NCI-H146 treated with DMSO at 0.1 percent for 48 hours (cell line): ENCODE results near the gene FAM221B.

Source experiments
- DNase-seq: peaks from one replicate; lab custom pipeline; 2025; ENCODE audit not compliant: unreplicated experiment; lab: John Stamatoyannopoulos, UW

The FAM221B gene

DNA sequence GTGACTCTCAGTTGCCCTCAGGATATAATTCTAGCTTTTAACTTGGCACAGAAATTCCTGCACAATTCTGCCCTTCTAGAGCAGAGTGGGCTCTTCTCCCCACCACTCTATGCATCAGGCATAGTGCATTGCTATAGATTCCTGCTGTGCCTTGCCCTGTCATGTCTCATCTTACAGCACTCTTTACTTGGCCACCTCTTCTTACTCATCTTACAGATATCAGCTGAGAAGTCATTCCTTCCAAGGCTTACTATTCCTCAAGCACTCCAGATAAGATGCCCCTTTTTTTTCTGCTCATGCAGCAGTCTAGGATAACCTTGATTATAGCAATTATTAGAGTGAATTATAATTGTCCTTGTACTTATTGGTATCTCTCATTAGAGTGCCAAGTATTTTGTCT, 5.6 kb downstream of the FAM221B start:
- no peak for DNase-seq

DNA sequence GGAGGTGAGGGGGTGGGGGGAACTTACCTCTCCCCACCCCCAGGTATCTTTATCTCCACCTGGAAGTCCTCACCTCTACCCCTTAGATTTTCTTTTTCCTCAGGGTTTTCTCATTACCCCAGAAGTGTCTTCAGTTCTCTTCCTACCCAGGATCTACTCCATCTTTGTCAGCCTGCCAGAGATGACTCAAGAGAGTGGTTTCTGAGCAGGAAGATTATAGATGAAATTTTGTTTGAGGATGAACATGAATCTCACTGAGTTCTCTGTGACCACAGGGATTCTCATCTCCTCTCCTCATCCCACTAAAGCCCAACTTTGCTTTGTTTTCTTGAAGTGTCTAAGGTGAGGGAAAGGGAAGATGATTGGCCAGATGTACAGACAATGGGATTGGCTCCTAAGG, 8.5 kb downstream of the FAM221B start:
- no peak for DNase-seq

DNA sequence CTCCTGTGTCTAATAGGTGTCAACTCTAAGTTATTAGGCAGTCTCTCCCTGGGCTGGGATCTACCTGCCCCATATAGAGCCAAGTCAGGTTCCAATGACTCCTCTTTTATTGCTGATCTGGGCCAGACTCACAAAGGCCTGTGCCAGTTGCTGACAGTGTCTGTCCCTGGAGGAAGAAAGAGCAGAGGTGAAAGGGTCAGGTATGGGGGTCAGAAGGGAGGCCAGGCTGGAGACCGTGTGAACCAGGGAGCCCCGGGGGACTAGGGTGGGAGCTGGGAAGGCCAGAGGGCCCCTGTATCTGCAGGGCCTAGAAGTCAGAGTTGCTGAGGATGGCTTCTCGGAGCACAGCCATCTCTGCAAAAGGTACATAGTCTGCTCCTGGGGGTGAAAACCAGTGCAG, 10.2 kb downstream of the FAM221B start:
- no peak for DNase-seq

DNA sequence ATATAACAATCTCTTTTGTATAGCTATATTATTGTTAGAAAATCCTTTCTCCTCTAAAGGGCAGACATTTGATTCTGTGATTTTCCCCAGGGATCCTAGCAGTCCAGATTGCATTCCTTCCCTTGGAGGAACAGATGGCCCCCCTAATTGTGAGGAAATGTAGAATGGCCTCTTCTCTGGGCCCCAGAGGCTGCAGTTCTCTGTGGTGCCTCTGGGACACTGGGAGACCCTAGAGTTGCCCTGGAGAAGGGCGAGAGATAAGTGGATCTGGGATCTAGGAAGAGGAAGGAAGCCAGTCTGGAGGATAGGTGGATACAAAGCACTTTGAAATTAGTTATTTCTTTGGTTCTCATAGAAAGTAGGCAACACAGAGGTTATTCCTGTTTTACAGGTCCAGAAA, 11.8 kb downstream of the FAM221B start:
- DNase-seq = no peak

- DNase-seq = peak; percentile 100
These were observed 13.5 kb downstream of the FAM221B start, which contains the start of gene HINT2 for GRCh38 chr9:35814841-35815543. Gene HINT2, minus strand, starts transcription at chr9:35815042. Its CDS starts 63 bp downstream, at chr9:35814979.

- DNase-seq = peak; percentile 52
These were observed 14.3 kb downstream of the FAM221B start for GRCh38 chr9:35814106-35814840.

DNA sequence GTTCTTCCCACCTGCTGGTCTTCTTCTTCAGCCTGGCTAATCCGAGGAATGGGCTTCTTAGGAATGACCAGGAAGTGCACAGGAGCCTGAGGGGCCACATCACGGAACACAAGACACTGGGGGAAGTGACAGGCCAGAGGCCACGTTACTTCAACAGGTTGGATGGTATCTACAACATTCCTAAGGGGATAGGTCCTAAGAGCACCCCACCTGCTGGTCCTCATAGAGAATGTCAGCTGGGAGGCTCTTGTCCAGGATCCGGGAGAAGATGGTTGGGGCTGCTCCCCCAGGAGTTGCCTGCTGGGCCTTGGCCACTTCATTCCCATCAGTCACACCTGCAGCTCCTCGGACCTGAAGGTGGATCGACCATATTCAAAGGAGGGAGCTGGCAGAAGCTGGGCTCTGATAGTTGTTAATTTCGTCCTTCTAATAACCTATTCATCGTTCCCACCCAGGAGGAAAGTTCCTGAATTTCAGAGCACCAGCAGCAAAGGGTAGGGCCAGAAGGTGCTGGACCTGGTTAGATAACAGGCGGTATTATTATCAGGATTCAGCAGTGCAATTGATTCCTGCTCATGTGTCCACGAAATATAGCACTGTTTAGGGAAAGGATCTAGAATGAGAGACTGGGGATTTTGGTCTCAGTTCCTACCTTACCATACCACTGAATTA, 15.0 kb downstream of the FAM221B start:
- DNase-seq = no peak

- DNase-seq = peak; percentile 95
These were observed 16.4 kb downstream of the FAM221B start, which contains the start of gene SPAG8 for GRCh38 chr9:35812025-35812602. Gene SPAG8, minus strand, starts transcription at chr9:35812262. Its CDS starts 115 bp downstream, at chr9:35812147.

DNA sequence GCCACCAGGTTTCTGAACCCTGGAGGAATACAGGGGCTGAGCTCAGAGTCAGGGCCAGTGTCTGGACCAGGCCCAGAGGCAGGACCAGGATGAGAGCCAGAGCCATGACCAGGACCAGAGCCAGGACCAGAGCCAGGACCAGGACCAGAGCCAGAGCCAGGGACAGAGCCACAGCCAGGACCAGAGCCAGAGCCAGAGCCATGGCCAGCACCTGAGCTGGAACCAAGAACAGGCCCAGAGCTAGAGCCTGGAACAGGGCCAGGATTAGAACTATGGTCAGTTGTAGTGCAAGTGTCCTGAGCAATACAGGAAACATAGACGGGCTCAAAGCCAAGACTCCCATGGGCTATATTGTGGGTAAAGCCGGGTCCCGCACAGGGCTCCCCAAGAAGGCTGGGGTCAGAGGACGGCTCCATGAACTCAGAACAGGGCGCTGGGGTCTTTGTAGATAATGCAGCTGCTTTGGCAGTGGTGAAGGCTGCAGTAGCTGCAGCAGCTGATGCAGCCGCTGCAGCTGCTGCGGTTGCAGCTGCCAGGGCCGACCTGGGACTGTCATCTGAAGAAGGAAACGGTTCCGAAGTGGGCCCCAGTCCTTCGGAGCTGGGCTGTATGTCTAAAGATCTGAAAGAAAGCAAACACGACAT, 17.0 kb downstream of the FAM221B start:
- no peak for DNase-seq

DNA sequence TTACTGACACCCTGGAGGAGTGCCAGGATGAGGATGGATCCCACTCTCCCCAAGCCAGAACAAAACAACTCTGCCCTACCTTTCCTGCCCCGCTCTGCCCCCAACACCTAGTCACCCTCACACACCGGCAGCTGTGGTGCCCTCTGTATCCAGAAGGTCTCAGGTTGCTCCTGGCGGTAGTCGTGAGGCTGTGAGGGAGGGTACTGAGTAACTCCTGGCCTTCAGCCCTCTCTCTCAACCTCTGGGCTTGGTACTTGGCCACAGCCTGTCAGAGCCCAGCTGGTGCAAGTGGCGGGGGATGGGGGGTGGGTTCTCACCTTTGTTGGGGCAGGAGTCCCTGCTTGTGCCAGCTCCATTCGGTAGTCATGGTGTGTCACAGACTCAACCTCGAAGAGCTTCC, 18.4 kb downstream of the FAM221B start:
- no peak for DNase-seq

DNA sequence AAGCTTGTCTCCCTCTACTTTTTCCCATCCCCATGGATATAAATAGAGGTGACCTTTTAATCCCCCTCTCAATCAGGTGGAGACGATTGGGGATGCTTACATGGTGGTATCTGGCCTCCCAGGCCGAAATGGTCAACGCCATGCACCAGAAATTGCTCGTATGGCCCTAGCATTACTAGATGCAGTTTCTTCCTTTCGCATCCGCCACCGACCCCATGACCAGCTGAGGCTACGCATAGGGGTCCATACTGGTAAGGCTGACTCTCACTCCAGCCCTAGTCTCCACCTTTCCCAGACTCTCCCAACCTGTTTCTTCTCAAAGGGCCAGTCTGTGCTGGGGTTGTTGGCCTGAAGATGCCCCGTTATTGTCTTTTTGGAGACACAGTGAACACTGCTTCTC, 20.1 kb downstream of the FAM221B start:
- DNase-seq = no peak

DNA sequence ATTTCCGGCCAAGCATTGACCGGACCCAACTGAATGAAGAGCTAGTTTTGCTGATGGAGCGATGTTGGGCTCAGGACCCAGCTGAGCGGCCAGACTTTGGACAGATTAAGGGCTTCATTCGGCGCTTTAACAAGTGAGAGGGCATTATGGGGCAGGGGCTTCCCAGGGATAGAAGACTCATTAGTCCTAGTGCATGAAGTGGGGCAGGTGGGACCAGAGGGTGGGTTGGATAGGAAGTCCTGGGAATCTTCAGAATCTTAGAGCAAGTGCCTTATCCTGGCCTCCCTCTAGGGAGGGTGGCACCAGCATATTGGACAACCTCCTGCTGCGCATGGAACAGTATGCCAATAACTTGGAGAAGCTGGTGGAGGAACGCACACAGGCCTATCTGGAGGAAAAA, 22.4 kb downstream of the FAM221B start:
- DNase-seq = no peak

DNA sequence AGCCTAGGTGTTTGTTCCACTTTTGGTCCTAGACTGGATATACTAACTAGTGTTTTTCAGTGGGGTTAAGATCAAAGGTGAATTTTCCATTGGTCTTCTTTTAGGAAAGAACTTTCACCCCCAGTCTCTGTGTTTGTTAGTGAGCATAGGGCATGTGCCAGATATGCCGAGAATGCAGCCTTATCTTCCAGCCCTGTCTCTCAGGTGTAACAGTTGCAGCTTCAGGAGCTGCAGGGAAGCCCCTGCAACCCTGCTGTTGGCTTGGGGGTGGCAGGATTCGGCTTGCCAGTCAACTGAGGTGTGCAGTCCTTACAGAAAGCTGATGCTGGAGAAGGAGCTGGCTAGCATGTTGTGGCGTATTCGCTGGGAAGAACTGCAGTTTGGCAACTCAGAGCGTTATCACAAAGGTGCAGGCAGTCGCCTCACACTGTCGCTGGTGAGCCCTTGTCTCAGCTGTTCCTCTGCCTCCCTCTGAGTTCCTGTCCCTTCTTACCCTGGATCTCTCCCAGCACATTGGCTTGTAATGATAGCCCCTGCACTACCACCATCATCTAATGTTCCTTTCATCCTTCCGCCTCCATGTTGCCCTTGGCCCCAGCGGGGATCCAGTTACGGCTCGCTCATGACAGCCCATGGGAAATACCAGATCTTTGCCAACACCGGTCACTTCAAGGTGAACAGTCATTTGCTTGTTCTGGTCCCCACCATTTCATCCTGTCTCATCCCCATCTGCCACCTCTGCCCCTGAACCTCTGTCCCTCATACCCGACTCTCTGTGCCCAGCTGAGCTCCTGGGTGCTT, 27.0 kb downstream of the FAM221B start:
- DNase-seq = no peak

DNA sequence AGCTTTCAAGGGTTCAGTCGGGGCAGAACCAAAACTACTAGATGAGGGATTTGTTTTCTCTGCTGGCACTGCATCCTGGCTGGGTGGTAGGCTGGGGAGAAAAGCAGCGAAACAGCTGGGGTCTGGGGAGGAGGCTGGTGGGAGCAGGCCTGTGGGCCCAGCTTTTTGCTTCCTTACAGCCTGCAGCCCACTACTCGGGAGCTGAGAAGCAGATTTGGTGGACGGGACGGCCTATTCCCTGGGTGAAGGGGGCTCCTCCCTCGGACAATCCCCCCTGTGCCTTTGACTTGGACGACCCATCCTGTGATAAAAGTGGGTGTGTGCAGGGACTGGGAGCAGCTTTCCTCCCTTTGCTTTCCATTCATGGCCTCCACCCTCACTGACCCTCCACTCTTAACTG, 28.0 kb downstream of the FAM221B start:
- no peak for DNase-seq

DNA sequence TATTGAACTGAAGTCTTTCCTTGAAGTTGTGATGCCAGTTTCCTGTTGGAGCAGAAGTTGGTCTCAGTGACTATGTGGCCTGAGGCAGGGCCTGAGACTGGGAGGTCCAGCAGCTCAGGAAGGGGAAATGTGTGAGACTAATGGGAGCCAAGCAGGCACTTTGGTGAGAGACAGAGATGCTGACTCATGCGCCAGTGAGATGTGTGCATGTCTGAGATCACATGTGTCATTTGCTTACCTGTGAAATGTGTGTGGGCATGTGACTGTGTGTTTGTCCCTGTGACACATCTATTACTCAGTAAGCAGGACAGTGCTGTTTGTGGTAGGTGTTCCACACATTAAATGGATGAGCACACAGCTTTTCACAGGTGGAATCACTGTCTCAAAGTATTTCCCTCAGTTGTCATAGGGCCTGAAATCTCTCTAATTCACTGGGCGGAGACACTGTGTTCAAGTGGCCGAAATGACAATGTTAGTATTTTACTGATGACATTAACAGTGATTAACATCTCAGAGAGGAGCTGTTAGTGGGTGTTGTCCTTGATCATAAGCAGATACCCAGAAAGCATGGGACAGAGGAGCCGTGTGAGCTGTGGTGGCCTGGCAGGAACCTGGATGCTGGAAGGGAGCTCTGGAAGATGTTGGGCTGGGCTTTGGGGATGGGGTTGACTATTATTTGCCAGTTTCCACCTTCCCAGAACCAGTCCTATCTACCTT, 29.7 kb downstream of the FAM221B start:
- no peak for DNase-seq

GRCh38 chr9:35797311-35798109, 31.0 kb downstream of the FAM221B start:
- DNase-seq = no peak

DNA sequence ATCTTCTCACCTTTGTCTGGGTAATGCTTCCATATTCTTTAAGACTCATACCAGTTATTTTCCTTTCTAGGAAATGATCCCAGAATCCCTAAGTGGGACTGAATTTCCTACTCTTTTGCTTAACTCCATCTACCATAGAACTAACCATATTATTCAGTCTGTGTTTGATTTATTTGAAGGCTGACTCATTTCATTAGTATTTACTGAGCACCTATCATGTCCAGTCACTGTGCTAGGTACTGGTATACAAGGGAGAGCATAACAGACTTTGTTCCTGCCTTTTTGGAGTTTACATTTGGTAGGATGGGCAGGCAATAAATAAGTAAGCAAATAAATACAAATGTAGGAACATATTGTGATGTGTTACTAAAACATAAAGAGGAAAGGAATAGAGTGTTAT, 32.8 kb downstream of the FAM221B start:
- no peak for DNase-seq

GRCh38 chr9:35793461-35793860, 35.1 kb downstream of the FAM221B start:
- DNase-seq = no peak

DNA sequence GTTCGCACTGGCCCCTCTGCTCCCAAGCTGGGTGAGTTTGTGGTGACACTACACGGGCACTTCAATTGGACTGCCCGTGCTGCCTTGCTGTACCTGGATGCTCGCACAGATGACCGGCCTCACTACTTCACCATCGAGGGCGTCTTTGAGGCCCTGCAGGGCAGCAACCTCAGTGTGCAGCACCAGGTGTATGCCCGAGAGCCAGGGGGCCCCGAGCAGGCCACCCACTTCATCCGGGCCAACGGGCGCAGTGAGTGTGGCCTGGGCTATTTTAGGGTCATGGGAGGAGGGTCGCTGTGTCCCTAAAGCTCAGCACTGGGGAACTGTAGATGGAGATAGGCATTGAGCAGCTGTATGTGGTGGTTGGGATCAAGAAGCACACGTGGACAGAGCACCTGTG, 35.7 kb downstream of the FAM221B start:
- DNase-seq = no peak
